ENCODE measurements around the gene MAPT. TPM values are rescaled to one million over a fixed set of nuclear protein-coding genes. Genes with fewer than 3 reads are reported as not detected.

Gene MAPT
- total RNA-seq, 4 donors from 2014 or later: 4.2 to 11.1 (median 7.3) TPM

DNA sequence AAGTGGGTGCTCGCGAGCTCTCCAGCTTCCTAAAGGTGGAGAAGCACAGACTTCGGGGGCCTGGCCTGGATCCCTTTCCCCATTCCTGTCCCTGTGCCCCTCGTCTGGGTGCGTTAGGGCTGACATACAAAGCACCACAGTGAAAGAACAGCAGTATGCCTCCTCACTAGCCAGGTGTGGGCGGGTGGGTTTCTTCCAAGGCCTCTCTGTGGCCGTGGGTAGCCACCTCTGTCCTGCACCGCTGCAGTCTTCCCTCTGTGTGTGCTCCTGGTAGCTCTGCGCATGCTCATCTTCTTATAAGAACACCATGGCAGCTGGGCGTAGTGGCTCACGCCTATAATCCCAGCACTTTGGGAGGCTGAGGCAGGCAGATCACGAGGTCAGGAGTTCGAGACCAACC is 102.8 kb downstream of the MAPT start:
- no peak overlapping the region for H3K4me3 ChIP-seq
- no peak overlapping the region for H3K27ac ChIP-seq (replicated peaks in 1 of 4)
- WGBS: no CpG with 5 or more reads among the region's 13 CpGs
- no peaks in the 10 kb centered on the region for H3K9me3 ChIP-seq
- intact Hi-C loops (cut with DNase I): no loop called here
- no peaks in the 10 kb centered on the region for H3K4me1 ChIP-seq
- no peak for DNase-seq (ENCODE audit: extremely low spot score)
- no peaks in the 10 kb centered on the region for H3K27me3 ChIP-seq
- TF ChIP-seq, protein P1, sequence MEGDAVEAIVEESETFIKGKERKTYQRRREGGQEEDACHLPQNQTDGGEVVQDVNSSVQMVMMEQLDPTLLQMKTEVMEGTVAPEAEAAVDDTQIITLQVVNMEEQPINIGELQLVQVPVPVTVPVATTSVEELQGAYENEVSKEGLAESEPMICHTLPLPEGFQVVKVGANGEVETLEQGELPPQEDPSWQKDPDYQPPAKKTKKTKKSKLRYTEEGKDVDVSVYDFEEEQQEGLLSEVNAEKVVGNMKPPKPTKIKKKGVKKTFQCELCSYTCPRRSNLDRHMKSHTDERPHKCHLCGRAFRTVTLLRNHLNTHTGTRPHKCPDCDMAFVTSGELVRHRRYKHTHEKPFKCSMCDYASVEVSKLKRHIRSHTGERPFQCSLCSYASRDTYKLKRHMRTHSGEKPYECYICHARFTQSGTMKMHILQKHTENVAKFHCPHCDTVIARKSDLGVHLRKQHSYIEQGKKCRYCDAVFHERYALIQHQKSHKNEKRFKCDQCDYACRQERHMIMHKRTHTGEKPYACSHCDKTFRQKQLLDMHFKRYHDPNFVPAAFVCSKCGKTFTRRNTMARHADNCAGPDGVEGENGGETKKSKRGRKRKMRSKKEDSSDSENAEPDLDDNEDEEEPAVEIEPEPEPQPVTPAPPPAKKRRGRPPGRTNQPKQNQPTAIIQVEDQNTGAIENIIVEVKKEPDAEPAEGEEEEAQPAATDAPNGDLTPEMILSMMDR (IDR thresholded peaks at IDR 0.05): no peak
- TF ChIP-seq EP300 (IDR thresholded peaks at IDR 0.05) (no peak), POLR2A (IDR thresholded peaks at IDR 0.05; ENCODE audit: low read depth) (no peak), POLR2AphosphoS5 (IDR thresholded peaks at IDR 0.05) (no peak)
- peaks cover 0 to 6% (median 0%) of the 10 kb centered on the region in 4 donors for H3K36me3 ChIP-seq

DNA sequence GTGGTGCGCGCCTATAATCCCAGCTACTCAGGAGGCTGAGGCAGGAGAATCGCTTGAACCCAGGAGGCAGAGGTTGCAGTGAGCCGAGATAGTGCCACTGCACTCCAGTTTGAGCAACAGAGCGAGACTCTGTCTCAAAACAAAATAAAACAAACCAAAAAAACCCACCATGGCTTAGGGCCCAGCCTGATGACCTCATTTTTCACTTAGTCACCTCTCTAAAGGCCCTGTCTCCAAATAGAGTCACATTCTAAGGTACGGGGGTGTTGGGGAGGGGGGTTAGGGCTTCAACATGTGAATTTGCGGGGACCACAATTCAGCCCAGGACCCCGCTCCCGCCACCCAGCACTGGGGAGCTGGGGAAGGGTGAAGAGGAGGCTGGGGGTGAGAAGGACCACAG is 103.3 kb downstream of the MAPT start:
- H3K4me1 ChIP-seq: peaks cover 0 to 4% (median 2%) of the 10 kb centered on the region in 4 donors
- intact Hi-C loops (cut with DNase I): no loop called here
- H3K9me3 ChIP-seq: no peaks in the 10 kb centered on the region
- H3K36me3 ChIP-seq: peaks cover 0 to 6% (median 0%) of the 10 kb centered on the region in 4 donors
- no peaks in the 10 kb centered on the region for H3K27me3 ChIP-seq
- TF ChIP-seq POLR2A (IDR thresholded peaks at IDR 0.05; ENCODE audit: low read depth) (no peak), EP300 (IDR thresholded peaks at IDR 0.05) (no peak)
- TF ChIP-seq, protein P1 (IDR thresholded peaks at IDR 0.05): no peak
- no peak for DNase-seq (ENCODE audit: extremely low spot score)
- 83% methylated on average over 9 of the region's 9 CpGs for WGBS
- no peak overlapping the region for H3K27ac ChIP-seq (replicated peaks in 1 of 4)
- H3K4me3 ChIP-seq: no peak overlapping the region

- Histone ChIP-seq H3K27me3 (no peaks in the 10 kb centered on the region), H3K27ac (replicated peaks in 1 of 4) (no peak within 1 kb of the TSS), H3K4me1 (peaks cover 12 to 20% (median 18%) of the 10 kb centered on the region in 4 donors), H3K4me3 (no peak within 1 kb of the TSS), H3K36me3 (peaks cover 0 to 6% (median 0%) of the 10 kb centered on the region in 4 donors), H3K9me3 (no peaks in the 10 kb centered on the region)
- no peak for TF ChIP-seq EP300 (IDR thresholded peaks at IDR 0.05)
- no peak for TF ChIP-seq POLR2A (IDR thresholded peaks at IDR 0.05; ENCODE audit: low read depth)
- no peak for TF ChIP-seq POLR2AphosphoS5 (IDR thresholded peaks at IDR 0.05)
- TF ChIP-seq, protein P1 (IDR thresholded peaks at IDR 0.05): no peak
- 87% methylated on average over 8 of the region's 8 CpGs for WGBS
- no peak for DNase-seq (ENCODE audit: extremely low spot score)
- intact Hi-C loops (cut with DNase I): no loop called here
Measured at GRCh38 chr17:45998987-45999899, 104.9 kb downstream of the MAPT start, which contains the start of gene STH. TSS of gene STH (plus strand) at chr17:45999250. CDS start at chr17:45999280, 30 bp downstream.

DNA sequence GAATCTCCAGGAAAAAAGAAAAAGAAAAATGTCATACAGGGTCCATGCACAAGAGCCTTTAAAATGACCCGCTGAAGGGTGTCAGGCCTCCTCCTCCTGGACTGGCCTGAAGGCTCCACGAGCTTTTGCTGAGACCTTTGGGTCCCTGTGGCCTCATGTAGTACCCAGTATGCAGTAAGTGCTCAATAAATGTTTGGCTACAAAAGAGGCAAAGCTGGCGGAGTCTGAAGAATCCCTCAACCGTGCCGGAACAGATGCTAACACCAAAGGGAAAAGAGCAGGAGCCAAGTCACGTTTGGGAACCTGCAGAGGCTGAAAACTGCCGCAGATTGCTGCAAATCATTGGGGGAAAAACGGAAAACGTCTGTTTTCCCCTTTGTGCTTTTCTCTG is 105.5 kb downstream of the MAPT start:
- H3K4me3 ChIP-seq: no peak overlapping the region
- intact Hi-C loops (cut with DNase I): loop anchor here (5.0 to 10.0 kb wide), 2 partner anchors 42 to 285 kb away; no protein-coding TSS in a partner anchor
- DNase-seq (ENCODE audit: extremely low spot score): no peak
- peaks cover 12 to 21% (median 20%) of the 10 kb centered on the region in 4 donors for H3K4me1 ChIP-seq
- no peak overlapping the region for H3K27ac ChIP-seq (replicated peaks in 1 of 4)
- 84% methylated on average over 9 of the region's 9 CpGs for WGBS
- H3K27me3 ChIP-seq: no peaks in the 10 kb centered on the region
- H3K36me3 ChIP-seq: peaks cover 0 to 4% (median 0%) of the 10 kb centered on the region in 4 donors
- no peaks in the 10 kb centered on the region for H3K9me3 ChIP-seq
- TF ChIP-seq EP300 (IDR thresholded peaks at IDR 0.05) (no peak), POLR2A (IDR thresholded peaks at IDR 0.05; ENCODE audit: low read depth) (no peak), POLR2AphosphoS5 (IDR thresholded peaks at IDR 0.05) (no peak)
- TF ChIP-seq, protein P1 (IDR thresholded peaks at IDR 0.05): no peak
